Pancreas (tissue), 10 donors: Measurements from ENCODE around the gene WDR31. TPM values are rescaled to one million over a fixed set of nuclear protein-coding genes. Genes with fewer than 3 reads are reported as not detected.

Experiments used
- ATAC-seq, 4 donors: fragments of 200-7000 bp; cut with Tn5 transposase; one replicate each; pipeline versions ENCODE4 v1.8.0 to v1.9.1; 2020; ENCODE audit warnings: mild to moderate bottlenecking in 4 of 4, moderate library complexity in 4 of 4
- DNase-seq, 6 donors: peaks; one replicate each; pipeline ENCODE4 v3.0.0-alpha.2; 2020
- FAIRE-seq: peaks from 2 replicates; lab custom pipeline; 2012; peaks lifted over from hg19 to GRCh38; lab: Jason Lieb, UNC
- H3K27ac ChIP-seq, 4 donors: fragments of 200-600 bp; sonication (generic); 1 replicate in 3 of 4; 2 replicates in 1 of 4; pipeline versions ENCODE4 v1.5.0 to v1.8.0; 2020
- H3K27me3 ChIP-seq, 4 donors: fragments of 200-600 bp; one replicate each; pipeline ENCODE4 v1.8.0; 2021
- H3K36me3 ChIP-seq, 3 donors: fragments of 200-600 bp; sonication (generic) in 1 of 3; one replicate each; pipeline versions ENCODE4 v1.5.0 to v1.8.0; 2020 to 2021
- H3K4me1 ChIP-seq, 3 donors: fragments of 200-600 bp; one replicate each; pipeline ENCODE4 v1.8.0; 2021
- H3K4me3 ChIP-seq, 4 donors: fragments of 200-600 bp; sonication (generic) in 2 of 4; one replicate each; pipeline versions ENCODE4 v1.5.0 to v1.8.0; 2020 to 2021
- H3K9me3 ChIP-seq, 4 donors: fragments of 200-600 bp; one replicate each; pipeline ENCODE4 v1.8.0; 2021
- CTCF ChIP-seq, 4 donors: fragments of 200-600 bp; sonication (generic) in 3 of 4; IDR thresholded peaks; one replicate each; pipeline versions ENCODE4 v1.5.0 to v1.8.0; 2021; ENCODE audit warnings: antibody characterized with exemption in 4 of 4
- WGBS, 2 donors: extraction: QIAGEN DNeasy Blood & Tissue Kit; methylation state at CpG; one replicate each; pipeline ENCODE4 v1.1.7; 2013; 5-methylcytosine and 5-hydroxymethylcytosine counted together
- intact Hi-C, 3 donors: fragments of 100-400 bp; cut with DNase I; formaldehyde crosslinking; loops; one replicate each; pipeline versions ENCODE4 v1.11.1 to v1.14.2; 2022
- polyA plus RNA-seq, 2 donors: library from polyadenylated mRNA; stranded (reverse); fragments of 200-250 nt; gene quantifications; one replicate each; pipeline ENCODE4 v1.2.3, GENCODE V29; 2013
- total RNA-seq, 6 donors: library from RNA; stranded (reverse); fragmentation: NEBNext Ultra II Directional in 4 of 6; extraction: Animal tissue kit (Norgen Biotek cat#: 25700) in 4 of 6; gene quantifications; one replicate each; pipeline versions ENCODE4 v1.2.1 to v1.2.4, GENCODE V29; 2021 to 2023
- donor health status: healthy with polysubstance abuse.
- donor health status: DM: no; HTN: no; CAD: no; lungs with moderate emphysema.
- donor health status: DM: no; HTN: no; CAD: no.
- donor health status: control.
- donor health status: control.
- donor health status: Bipolar disorder and iron deficiency.
- donor health status: DM: yes; HTN: yes; CAD: no.
- donor health status: DM: no; HTN: no; CAD: no.
- donor health status: DM: no; HTN: no; CAD: no.
- donor health status: DM: yes; HTN: yes; CAD: no.

Gene WDR31
- total and polyA plus RNA-seq, 8 donors, result 1.2 to 4.5 (median 2.7) TPM

- WGBS, 2 donors, result 5 to 6% methylated on average over 2 of the region's 2 CpGs
- no peaks in the 10 kb centered on the region for H3K4me1 ChIP-seq
- FAIRE-seq (peak; percentile 88), ATAC-seq (peak in 3 of 4 donors; percentile 82 to 88 (median 86)), DNase-seq (peak in 2 of 6 donors; percentile 27 to 38)
- H3K9me3 ChIP-seq, result no peaks in the 10 kb centered on the region
- H3K4me3 ChIP-seq, result no peak overlapping the region
- intact Hi-C loops, result loop anchor here in 2 of 3 donors (5.0 to 10.0 kb wide), 2 partner anchors 95 to 98 kb away; partner anchors contain the start of gene ALAD (in 1 of the 2)
- H3K27me3 ChIP-seq, result no peaks in the 10 kb centered on the region
- H3K27ac ChIP-seq, result no peak overlapping the region
- peak in 3 of 4 donors; percentile 35 to 42 (median 40) for TF ChIP-seq CTCF (IDR thresholded peaks at IDR 0.05)
- H3K36me3 ChIP-seq, result no peaks in the 10 kb centered on the region
Measured at GRCh38 chr9:113309204-113309813, 30.8 kb downstream of the WDR31 start.

GRCh38 chr9:113307396-113307975, 32.6 kb downstream of the WDR31 start:
- ATAC-seq (no peak), DNase-seq (no peak)
- intact Hi-C loops, result loop anchor here in 2 of 3 donors (5.0 to 10.0 kb wide), 2 partner anchors 97 to 100 kb away; partner anchors contain the start of gene ALAD (in 1 of the 2)

GRCh38 chr9:113306566-113306965, 33.5 kb downstream of the WDR31 start:
- no peaks in the 10 kb centered on the region for H3K36me3 ChIP-seq
- ATAC-seq (no peak), DNase-seq (no peak), FAIRE-seq (no peak)
- WGBS, 2 donors, result 60 to 81% methylated on average over 1 of the region's 1 CpG
- H3K27ac ChIP-seq, result no peak overlapping the region
- no peaks in the 10 kb centered on the region for H3K27me3 ChIP-seq
- TF ChIP-seq CTCF (IDR thresholded peaks at IDR 0.05), result no peak
- no peaks in the 10 kb centered on the region for H3K4me1 ChIP-seq
- H3K4me3 ChIP-seq, result no peak overlapping the region
- intact Hi-C loops, result loop anchor here in 2 of 3 donors (5.0 to 10.0 kb wide), 2 partner anchors 98 to 101 kb away; partner anchors contain the start of gene ALAD (in 1 of the 2)
- H3K9me3 ChIP-seq, result no peaks in the 10 kb centered on the region

More at GRCh38 chr9:113307396-113307975, 32.6 kb downstream of the WDR31 start:
- H3K4me1 ChIP-seq, result no peaks in the 10 kb centered on the region
- no peaks in the 10 kb centered on the region for H3K9me3 ChIP-seq
- H3K27ac ChIP-seq, result no peak overlapping the region
- no peak for TF ChIP-seq CTCF (IDR thresholded peaks at IDR 0.05)
- FAIRE-seq, result no peak
- WGBS, 2 donors, result 50 to 59% methylated on average over 8 of the region's 8 CpGs
- no peak overlapping the region for H3K4me3 ChIP-seq
- no peaks in the 10 kb centered on the region for H3K27me3 ChIP-seq
- no peaks in the 10 kb centered on the region for H3K36me3 ChIP-seq

GRCh38 chr9:113302792-113303418, 37.2 kb downstream of the WDR31 start, which contains the start of gene RNF183:
TSS of gene RNF183 (minus strand) at chr9:113303376. CDS start at chr9:113298184, 5,192 bp downstream.
- Histone ChIP-seq H3K4me3 (no peak within 1 kb of the TSS), H3K27me3 (no peaks in the 10 kb centered on the region), H3K9me3 (no peaks in the 10 kb centered on the region), H3K4me1 (no peaks in the 10 kb centered on the region), H3K36me3 (no peaks in the 10 kb centered on the region), H3K27ac (no peak within 1 kb of the TSS)
- 61 to 64% methylated on average over 25 of the region's 25 CpGs for WGBS, 2 donors
- FAIRE-seq (no peak), DNase-seq (no peak), ATAC-seq (no peak)
- no peak for TF ChIP-seq CTCF (IDR thresholded peaks at IDR 0.05)
- intact Hi-C loops, result loop anchor here in 1 of 3 donors (10.0 kb wide), 1 partner anchor 102 kb away; the partner anchor contains the start of gene ALAD
